Stimulated activated memory B cell treated with anti-CD40 and anti-IgM and Interleukin-4, amounts not matched to agents 10 μg/mL and 1 μg/mL and 100 μg/mL, for 72 hours (primary cell): ENCODE results near the gene SNRPD1.
A peak's percentile ranks its signal among the peaks of the same experiment; 100 is the strongest.
"Not testable (repeated sequence)": the region's sequence is repeated elsewhere in the genome, so short reads cannot be mapped to it uniquely, and the experiment has no call there.

Experiments used
- ATAC-seq: fragments of 150-1000 bp; cut with Tn5 transposase; 2 replicates; pipeline ENCODE4 v1.10.0; 2021
- H3K27ac Mint-ChIP-seq: one replicate; pipeline ENCODE4 v1.8.0; 2022; ENCODE audit warnings: mild to moderate bottlenecking, mixed read lengths
- H3K27me3 Mint-ChIP-seq: one replicate; pipeline ENCODE4 v1.8.0; 2022; ENCODE audit warnings: mixed read lengths
- H3K36me3 Mint-ChIP-seq: one replicate; pipeline ENCODE4 v1.8.0; 2022; ENCODE audit warnings: mixed read lengths
- H3K4me1 Mint-ChIP-seq: one replicate; pipeline ENCODE4 v1.8.0; 2022; ENCODE audit warnings: mixed read lengths
- H3K4me3 Mint-ChIP-seq: one replicate; pipeline ENCODE4 v1.8.0; 2022; ENCODE audit warnings: mild to moderate bottlenecking, moderate library complexity, mixed read lengths
- H3K9me3 Mint-ChIP-seq: one replicate; pipeline ENCODE4 v1.8.0; 2022; ENCODE audit warnings: mixed read lengths

Gene SNRPD1

GRCh38 chr18:21611401-21612124 is 551 bp upstream of the SNRPD1 start:
- Mint-ChIP-seq H3K36me3 (peaks cover 19% of the 10 kb centered on the region), H3K27ac (peak overlapping the region; percentile 97), H3K4me3 (peak overlapping the region; percentile 96), H3K4me1 (peaks cover 33% of the 10 kb centered on the region)
- not testable (repeated sequence) for H3K9me3 Mint-ChIP-seq, H3K27me3 Mint-ChIP-seq, ATAC-seq

DNA sequence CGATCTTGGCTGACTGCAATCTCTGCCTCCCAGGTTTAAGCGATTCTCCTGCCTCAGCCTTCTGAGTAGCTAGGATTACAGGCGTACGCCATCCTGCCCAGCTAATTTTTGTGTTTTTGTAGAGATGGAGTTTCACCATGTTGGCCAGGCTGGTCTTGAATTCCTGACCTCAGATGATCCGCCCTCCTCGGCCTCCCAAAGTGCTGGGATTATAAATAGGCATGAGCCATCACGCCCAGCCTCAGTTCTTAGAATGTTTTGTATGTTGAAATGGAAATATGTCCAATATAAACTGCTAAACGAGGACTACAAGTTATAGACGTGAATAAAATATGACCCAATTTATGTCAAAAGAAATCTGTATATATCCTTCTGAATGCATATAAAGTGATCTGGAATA is 9.5 kb downstream of the SNRPD1 start:
- peaks cover 47% of the 10 kb centered on the region for H3K36me3 Mint-ChIP-seq
- not testable (repeated sequence) for H3K27ac Mint-ChIP-seq, H3K9me3 Mint-ChIP-seq, H3K4me3 Mint-ChIP-seq, H3K27me3 Mint-ChIP-seq, ATAC-seq
- H3K4me1 Mint-ChIP-seq = peaks cover 18% of the 10 kb centered on the region

- Mint-ChIP-seq H3K4me1 (peaks cover 25% of the 10 kb centered on the region), H3K27ac (peak overlapping the region; percentile 74), H3K27me3 (no peaks in the 10 kb centered on the region), H3K9me3 (no peaks in the 10 kb centered on the region), H3K4me3 (no peak overlapping the region), H3K36me3 (peaks cover 36% of the 10 kb centered on the region)
- peak; percentile 67 for ATAC-seq
Measured at GRCh38 chr18:21629089-21629832, 17.1 kb downstream of the SNRPD1 start.

DNA sequence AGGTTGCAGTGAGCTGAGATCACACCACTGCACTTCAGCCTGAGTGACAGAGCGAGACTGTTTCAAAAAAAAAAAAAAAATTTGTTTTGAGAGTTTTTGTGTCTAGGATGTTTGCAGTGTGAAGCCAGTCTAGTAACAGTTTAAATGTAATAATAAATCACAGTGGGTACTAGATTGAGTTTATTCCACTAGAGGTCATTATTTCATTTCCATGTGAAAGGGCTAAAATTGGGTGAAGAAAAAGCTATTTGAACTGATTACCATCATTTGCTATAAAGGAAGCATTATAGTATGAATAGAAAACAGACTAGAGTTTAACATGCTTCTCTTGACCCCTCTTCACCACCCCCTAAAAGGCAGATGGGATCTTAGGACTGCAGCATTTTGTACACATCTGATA is 20.3 kb downstream of the SNRPD1 start:
- no peak overlapping the region for H3K4me3 Mint-ChIP-seq
- no peaks in the 10 kb centered on the region for H3K9me3 Mint-ChIP-seq
- H3K36me3 Mint-ChIP-seq = peaks cover 29% of the 10 kb centered on the region
- no peak for ATAC-seq
- H3K27ac Mint-ChIP-seq = no peak overlapping the region
- H3K4me1 Mint-ChIP-seq = peaks cover 27% of the 10 kb centered on the region
- H3K27me3 Mint-ChIP-seq = no peaks in the 10 kb centered on the region

GRCh38 chr18:21634588-21635199 is 22.6 kb downstream of the SNRPD1 start:
- Mint-ChIP-seq H3K27ac (peak overlapping the region; percentile 18), H3K27me3 (no peaks in the 10 kb centered on the region)

GRCh38 chr18:21636769-21637168 is 24.7 kb downstream of the SNRPD1 start:
- no peak for ATAC-seq
- peaks cover 19% of the 10 kb centered on the region for H3K4me1 Mint-ChIP-seq
- peaks cover 16% of the 10 kb centered on the region for H3K36me3 Mint-ChIP-seq
- peak overlapping the region; percentile 65 for H3K27ac Mint-ChIP-seq
- no peaks in the 10 kb centered on the region for H3K27me3 Mint-ChIP-seq
- no peaks in the 10 kb centered on the region for H3K9me3 Mint-ChIP-seq
- H3K4me3 Mint-ChIP-seq = no peak overlapping the region

More at GRCh38 chr18:21634588-21635199, 22.6 kb downstream of the SNRPD1 start:
- peaks cover 15% of the 10 kb centered on the region for H3K36me3 Mint-ChIP-seq
- ATAC-seq = no peak
- peaks cover 20% of the 10 kb centered on the region for H3K4me1 Mint-ChIP-seq
- no peaks in the 10 kb centered on the region for H3K9me3 Mint-ChIP-seq
- no peak overlapping the region for H3K4me3 Mint-ChIP-seq

- Mint-ChIP-seq H3K4me1 (peaks cover 19% of the 10 kb centered on the region), H3K36me3 (peaks cover 15% of the 10 kb centered on the region), H3K4me3 (no peak overlapping the region), H3K27ac (peak overlapping the region; percentile 65), H3K9me3 (no peaks in the 10 kb centered on the region), H3K27me3 (no peaks in the 10 kb centered on the region)
- ATAC-seq = no peak
Measured at GRCh38 chr18:21638822-21639221, 26.7 kb downstream of the SNRPD1 start.

DNA sequence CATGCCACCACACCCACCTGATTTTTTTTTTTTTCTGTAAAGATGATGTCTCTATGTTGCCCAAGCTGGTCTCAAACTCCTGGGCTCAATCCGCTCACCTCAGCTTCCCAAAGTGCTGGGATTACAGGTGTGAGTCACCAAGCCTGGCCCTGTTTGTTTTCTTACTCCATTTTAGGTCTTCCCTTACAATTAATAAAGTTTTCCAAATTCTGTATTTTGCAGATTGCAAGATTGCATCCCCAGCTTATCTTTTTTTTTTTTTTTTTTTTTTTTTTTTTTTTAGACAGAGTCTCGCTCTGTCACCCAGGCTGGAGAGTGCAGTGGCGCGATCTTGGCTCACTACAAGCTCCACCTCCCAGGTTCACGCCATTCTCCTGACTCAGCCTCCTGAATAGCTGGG is 28.3 kb downstream of the SNRPD1 start:
- not testable (repeated sequence) for H3K36me3 Mint-ChIP-seq, H3K27ac Mint-ChIP-seq, H3K27me3 Mint-ChIP-seq, H3K9me3 Mint-ChIP-seq, ATAC-seq, H3K4me3 Mint-ChIP-seq
- peaks cover 19% of the 10 kb centered on the region for H3K4me1 Mint-ChIP-seq

- Mint-ChIP-seq H3K9me3 (peaks cover 4% of the 10 kb centered on the region), H3K27ac (no peak overlapping the region), H3K4me3 (no peak overlapping the region), H3K27me3 (no peaks in the 10 kb centered on the region), H3K4me1 (no peaks in the 10 kb centered on the region), H3K36me3 (peaks cover 26% of the 10 kb centered on the region)
- ATAC-seq = no peak
Measured at GRCh38 chr18:21650311-21650710, 38.2 kb downstream of the SNRPD1 start.

DNA sequence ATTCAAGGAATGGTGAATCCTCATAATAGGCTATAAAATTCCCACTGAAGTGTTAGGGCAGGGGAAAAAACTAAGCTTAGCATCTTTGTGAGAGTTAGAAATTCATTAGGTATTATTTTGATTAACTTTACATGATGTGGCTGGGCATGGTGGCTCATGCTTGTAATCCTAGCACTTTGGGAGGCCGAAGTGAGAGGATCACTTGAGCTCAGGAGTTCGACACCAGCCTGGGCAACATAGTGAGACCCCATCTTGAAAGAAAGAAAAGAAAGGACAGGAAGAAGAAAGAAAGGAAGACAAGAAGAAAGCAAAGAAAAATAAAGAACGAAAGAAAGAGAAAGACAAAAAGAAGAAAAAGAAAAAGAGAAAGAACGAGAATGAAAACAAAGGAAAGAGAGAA is 40.0 kb downstream of the SNRPD1 start:
- no peak overlapping the region for H3K27ac Mint-ChIP-seq

DNA sequence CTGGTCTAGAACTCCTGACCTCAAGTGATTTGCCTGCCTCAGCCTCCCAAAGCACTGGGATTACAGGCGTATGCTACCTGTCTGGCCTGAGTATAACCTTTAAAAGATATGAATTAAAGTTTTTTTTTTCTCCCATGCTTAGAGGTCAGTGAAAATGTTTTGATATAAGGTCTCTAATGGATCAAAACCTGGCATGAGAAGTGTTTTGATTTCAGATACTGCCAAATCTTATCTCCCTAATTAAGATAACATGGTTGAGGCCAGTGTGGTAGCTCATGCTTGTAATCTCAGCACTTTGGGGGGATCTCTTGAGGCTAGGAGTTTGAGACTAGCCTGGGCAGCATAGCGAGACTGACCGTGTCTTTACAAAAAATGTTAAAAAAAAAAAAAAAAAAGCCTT is 41.2 kb downstream of the SNRPD1 start:
- Mint-ChIP-seq H3K9me3 (peaks cover 4% of the 10 kb centered on the region), H3K4me3 (no peak overlapping the region), H3K36me3 (peaks cover 31% of the 10 kb centered on the region), H3K27ac (no peak overlapping the region), H3K4me1 (no peaks in the 10 kb centered on the region), H3K27me3 (no peaks in the 10 kb centered on the region)
- no peak for ATAC-seq

More for the DNA sequence above, 40.0 kb downstream of the SNRPD1 start:
- H3K4me1 Mint-ChIP-seq = no peaks in the 10 kb centered on the region
- H3K4me3 Mint-ChIP-seq = no peak overlapping the region
- ATAC-seq = no peak
- H3K36me3 Mint-ChIP-seq = peaks cover 31% of the 10 kb centered on the region
- no peaks in the 10 kb centered on the region for H3K27me3 Mint-ChIP-seq
- H3K9me3 Mint-ChIP-seq = peaks cover 4% of the 10 kb centered on the region

GRCh38 chr18:21656402-21656801 is 44.3 kb downstream of the SNRPD1 start:
- no peaks in the 10 kb centered on the region for H3K4me1 Mint-ChIP-seq
- peaks cover 4% of the 10 kb centered on the region for H3K9me3 Mint-ChIP-seq
- no peak overlapping the region for H3K27ac Mint-ChIP-seq
- peaks cover 30% of the 10 kb centered on the region for H3K36me3 Mint-ChIP-seq
- no peaks in the 10 kb centered on the region for H3K27me3 Mint-ChIP-seq
- no peak for ATAC-seq
- H3K4me3 Mint-ChIP-seq = no peak overlapping the region

DNA sequence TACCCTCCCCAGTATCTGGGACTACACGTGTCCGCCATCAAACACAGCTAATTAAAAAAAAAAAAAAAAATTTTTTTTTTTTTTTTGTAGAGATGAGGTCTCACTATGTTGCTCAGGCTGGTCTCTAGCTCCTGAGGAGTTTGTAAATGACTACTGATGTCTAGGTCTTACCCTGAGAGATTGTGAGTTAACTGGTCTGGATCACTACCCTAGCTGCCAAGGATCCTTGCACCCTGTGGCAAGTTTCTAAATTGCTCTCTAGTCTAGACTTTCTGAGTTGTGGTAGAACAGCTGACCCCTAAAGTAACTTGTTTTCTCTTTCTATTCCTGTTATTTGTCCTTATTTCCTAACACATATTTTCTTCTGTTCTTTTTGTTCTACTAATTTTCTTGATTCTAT is 48.0 kb downstream of the SNRPD1 start:
- no peaks in the 10 kb centered on the region for H3K4me1 Mint-ChIP-seq
- H3K27me3 Mint-ChIP-seq = no peaks in the 10 kb centered on the region
- H3K27ac Mint-ChIP-seq = no peak overlapping the region
- H3K9me3 Mint-ChIP-seq = no peaks in the 10 kb centered on the region
- H3K4me3 Mint-ChIP-seq = no peak overlapping the region
- peak; percentile 36 for ATAC-seq
- peaks cover 17% of the 10 kb centered on the region for H3K36me3 Mint-ChIP-seq

- ATAC-seq = no peak
- H3K9me3 Mint-ChIP-seq = no peaks in the 10 kb centered on the region
- no peaks in the 10 kb centered on the region for H3K4me1 Mint-ChIP-seq
- H3K36me3 Mint-ChIP-seq = peaks cover 12% of the 10 kb centered on the region
- H3K27me3 Mint-ChIP-seq = no peaks in the 10 kb centered on the region
- no peak overlapping the region for H3K27ac Mint-ChIP-seq
- H3K4me3 Mint-ChIP-seq = no peak overlapping the region
Measured at GRCh38 chr18:21662581-21662980, 50.5 kb downstream of the SNRPD1 start.

- H3K4me3 Mint-ChIP-seq = no peak overlapping the region
- H3K27me3 Mint-ChIP-seq = no peaks in the 10 kb centered on the region
Measured at GRCh38 chr18:21663578-21663977, 51.5 kb downstream of the SNRPD1 start.

More at GRCh38 chr18:21663578-21663977, 51.5 kb downstream of the SNRPD1 start:
- Mint-ChIP-seq H3K4me1 (no peaks in the 10 kb centered on the region), H3K27ac (no peak overlapping the region), H3K36me3 (peaks cover 12% of the 10 kb centered on the region), H3K9me3 (no peaks in the 10 kb centered on the region)
- no peak for ATAC-seq
